GM23248 (cell line): ENCODE data around the gene PTPRK. TPM values are rescaled to one million over a fixed set of nuclear protein-coding genes. Genes with fewer than 3 reads are reported as not detected.

Experiments used
- DNase-seq: peaks from one replicate; pipeline ENCODE4 v3.0.0-alpha.2; 2015
- H2AFZ ChIP-seq: fragments of 200-600 bp; sonication (generic); 2 replicates; pipeline ENCODE4 v1.6.1; 2016; ENCODE audit warnings: antibody characterized with exemption
- H3F3A ChIP-seq: fragments of 200-600 bp; sonication (generic); 2 replicates; pipeline ENCODE4 v1.6.1; 2016; ENCODE audit warnings: mild to moderate bottlenecking, antibody characterized with exemption, mixed run types; ENCODE audit not compliant: insufficient read depth
- H3K27ac ChIP-seq: fragments of 200-600 bp; sonication (generic); 2 replicates; pipeline ENCODE4 v1.5.1; 2016; ENCODE audit warnings: mild to moderate bottlenecking
- H3K27me3 ChIP-seq: fragments of 200-600 bp; sonication (generic); replicated peaks from 2 replicates; pipeline ENCODE4 v1.6.1; 2016; ENCODE audit warnings: mild to moderate bottlenecking; ENCODE audit not compliant: insufficient read depth
- H3K36me3 ChIP-seq: fragments of 200-600 bp; sonication (generic); 2 replicates; pipeline ENCODE4 v1.6.1; 2016; ENCODE audit warnings: low read depth, mild to moderate bottlenecking
- H3K4me1 ChIP-seq: fragments of 200-600 bp; sonication (generic); 2 replicates; pipeline ENCODE4 v1.6.1; 2016; ENCODE audit warnings: mild to moderate bottlenecking; ENCODE audit not compliant: insufficient read depth
- H3K4me2 ChIP-seq: fragments of 200-600 bp; sonication (generic); one replicate; pipeline ENCODE4 v1.6.1; 2016; ENCODE audit warnings: mild to moderate bottlenecking; ENCODE audit not compliant: unreplicated experiment
- H3K4me3 ChIP-seq: fragments of 200-600 bp; sonication (generic); 2 replicates; pipeline ENCODE4 v1.5.1; 2016; ENCODE audit warnings: mild to moderate bottlenecking
- H3K79me2 ChIP-seq: fragments of 200-600 bp; sonication (generic); 2 replicates; pipeline ENCODE4 v1.6.1; 2016; ENCODE audit warnings: mild to moderate bottlenecking; ENCODE audit not compliant: insufficient read depth
- H3K9ac ChIP-seq: fragments of 200-600 bp; sonication (generic); 2 replicates; pipeline ENCODE4 v1.6.1; 2016; ENCODE audit warnings: mild to moderate bottlenecking
- H3K9me2 ChIP-seq: fragments of 200-600 bp; sonication (generic); 2 replicates; pipeline ENCODE4 v1.6.1; 2016; ENCODE audit warnings: mixed run types, mild to moderate bottlenecking, moderate library complexity; ENCODE audit not compliant: insufficient read depth
- H3K9me3 ChIP-seq: fragments of 200-600 bp; sonication (generic); one replicate; pipeline ENCODE4 v1.6.1; 2017; ENCODE audit warnings: low read depth
- H4K20me1 ChIP-seq: fragments of 200-600 bp; sonication (generic); 2 replicates; pipeline ENCODE4 v1.6.0; 2016; ENCODE audit not compliant: insufficient read depth
- EZH2 ChIP-seq: fragments of 200-600 bp; sonication (generic); IDR thresholded peaks from 2 replicates; pipeline ENCODE4 v1.6.1; 2018; ENCODE audit warnings: antibody characterized with exemption, mild to moderate bottlenecking; ENCODE audit not compliant: insufficient read depth, poor library complexity, severe bottlenecking
- EZH2phosphoT487 ChIP-seq: fragments of 200-600 bp; sonication (generic); IDR thresholded peaks from 2 replicates; pipeline ENCODE4 v1.6.1; 2018; ENCODE audit warnings: antibody characterized with exemption, moderate library complexity, mild to moderate bottlenecking, low read depth; ENCODE audit not compliant: insufficient read depth
- WGBS, 2 experiments: methylation state at CpG; one replicate each; pipeline ENCODE4 v1.1.6; 2015 to 2017; ENCODE audit warnings: low lambda C conversion rate in 2 of 2, low coverage in 1 of 2; ENCODE audit errors: missing lambda C conversion rate in 2 of 2; 5-methylcytosine and 5-hydroxymethylcytosine counted together
- in situ Hi-C: fragments of 300-500 bp; cut with MboI; formaldehyde crosslinking; loops from 2 replicates; pipeline ENCODE4 v1.15.0; 2020
- polyA plus RNA-seq: library from polyadenylated mRNA; unstranded; fragments of >200 nt; fragmentation: Nextera tagmentation; extraction: Ambion mirVana; gene quantifications from 2 replicates; pipeline ENCODE4 v1.2.1, GENCODE V29; 2016
- total RNA-seq: library from RNA; depleted of rRNA; stranded (reverse); fragments of >200 nt; shearing (Covaris generic); gene quantifications from 2 replicates; pipeline ENCODE4 v1.2.3, GENCODE V29; 2014

The PTPRK gene
- total and polyA plus RNA-seq, 2 experiments from 2014 or later, result 22.3 to 34.5 TPM

DNA sequence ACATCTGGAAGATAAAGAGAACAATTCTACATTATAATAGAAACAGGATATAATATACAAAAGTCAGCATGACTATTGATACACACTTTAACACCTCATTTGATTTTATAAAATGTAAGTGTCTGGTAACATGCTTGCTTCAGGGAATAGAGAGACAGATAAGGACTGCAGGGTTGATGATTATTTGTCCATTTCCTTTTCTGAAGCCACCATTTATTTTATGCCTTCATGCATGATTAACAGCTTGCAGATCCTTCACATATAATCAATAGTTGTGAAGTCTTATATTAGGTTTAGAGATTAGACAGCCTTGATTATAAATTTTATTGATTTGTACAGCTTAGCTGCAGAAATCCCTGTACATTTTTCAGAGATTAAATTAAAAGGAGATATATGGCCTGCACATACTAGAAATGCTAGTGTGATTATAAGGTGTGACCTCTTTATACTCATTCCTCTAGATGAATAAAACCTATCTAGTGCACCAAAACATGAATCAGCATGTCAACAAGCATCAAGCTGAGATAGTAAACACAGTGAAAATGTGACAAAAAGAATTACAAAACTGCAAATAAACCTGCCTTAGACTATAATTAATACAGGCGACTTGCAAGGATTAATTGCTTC lies 420.7 kb downstream of the PTPRK start:
- no peaks in the 10 kb centered on the region for H3F3A ChIP-seq

DNA sequence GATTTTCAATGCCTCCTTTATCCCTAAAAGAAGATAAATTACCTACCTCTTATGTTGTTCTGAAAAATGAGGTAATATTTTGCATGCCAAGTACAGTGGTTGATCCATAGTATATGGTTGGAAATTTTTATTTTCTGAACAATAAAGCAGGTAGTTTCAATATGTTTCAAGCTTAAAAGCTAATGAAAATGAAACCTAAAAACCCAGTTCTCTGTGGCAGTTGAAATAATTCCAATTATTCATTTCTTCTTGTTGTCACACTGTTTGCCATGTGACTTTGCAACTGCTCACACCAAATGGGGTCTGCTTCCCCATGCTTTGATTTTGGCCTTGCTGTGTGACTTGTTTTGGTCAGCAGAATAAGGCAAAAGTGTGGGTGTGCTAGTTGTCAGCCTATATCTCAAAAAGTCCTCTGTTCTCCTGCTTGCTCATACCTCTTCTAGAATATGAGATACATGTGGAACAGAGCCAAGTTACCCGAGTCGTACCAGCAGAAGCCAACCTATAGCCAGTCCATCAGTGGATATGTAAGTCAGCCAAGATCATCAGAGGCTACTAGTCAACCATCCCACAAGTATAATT lies 422.3 kb downstream of the PTPRK start:
- in situ Hi-C loops, result no loop called here
- peak; percentile 19 for DNase-seq
- TF ChIP-seq EZH2phosphoT487 (no peak), EZH2 (no peak)

More for the DNA sequence above, 420.7 kb downstream of the PTPRK start:
- no peaks in the 10 kb centered on the region for H3K4me1 ChIP-seq
- no peaks in the 10 kb centered on the region for H4K20me1 ChIP-seq
- H3K4me2 ChIP-seq, result no peak overlapping the region
- H3K79me2 ChIP-seq, result no peaks in the 10 kb centered on the region
- H3K27ac ChIP-seq, result no peak overlapping the region
- no peak for TF ChIP-seq EZH2
- DNase-seq, result no peak
- no peaks in the 10 kb centered on the region for H3K9me2 ChIP-seq
- in situ Hi-C loops, result no loop called here
- WGBS, 2 experiments, result 94 to 100% methylated on average over 1 of the region's 1 CpG
- H3K9me3 ChIP-seq, result no peaks in the 10 kb centered on the region
- no peak overlapping the region for H2AFZ ChIP-seq
- no peaks in the 10 kb centered on the region for H3K27me3 ChIP-seq
- H3K9ac ChIP-seq, result no peak overlapping the region
- H3K36me3 ChIP-seq, result no peaks in the 10 kb centered on the region
- H3K4me3 ChIP-seq, result no peak overlapping the region

DNA sequence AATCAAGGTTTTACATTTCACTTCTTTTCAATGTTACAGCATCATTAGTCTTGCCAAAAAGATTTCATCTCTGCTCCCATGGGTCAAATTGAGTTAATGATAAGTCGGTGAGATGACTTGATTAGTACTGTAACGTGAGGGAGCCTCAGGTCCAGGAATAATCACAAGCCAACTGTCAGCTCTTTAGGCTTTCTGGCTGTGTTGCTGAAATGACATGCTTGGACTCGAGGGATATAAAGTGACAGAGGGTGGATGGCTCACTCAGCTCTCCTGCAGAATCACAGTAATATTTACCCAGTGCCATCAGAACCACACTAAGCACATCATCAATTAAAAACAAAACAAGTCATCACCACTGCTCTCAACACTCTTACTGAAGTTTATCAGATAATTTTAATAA lies 423.4 kb downstream of the PTPRK start:
- Histone ChIP-seq H4K20me1 (no peaks in the 10 kb centered on the region), H3K36me3 (no peaks in the 10 kb centered on the region), H3K9me2 (no peaks in the 10 kb centered on the region), H3K4me2 (no peak overlapping the region), H3K4me1 (no peaks in the 10 kb centered on the region), H2AFZ (no peak overlapping the region), H3K27me3 (no peaks in the 10 kb centered on the region), H3K9me3 (no peaks in the 10 kb centered on the region), H3F3A (no peaks in the 10 kb centered on the region), H3K4me3 (no peak overlapping the region), H3K27ac (no peak overlapping the region), H3K9ac (no peak overlapping the region), H3K79me2 (no peaks in the 10 kb centered on the region)
- TF ChIP-seq EZH2 (no peak), EZH2phosphoT487 (no peak)
- in situ Hi-C loops, result no loop called here
- 39 to 53% methylated on average over 3 of the region's 3 CpGs for WGBS, 2 experiments
- no peak for DNase-seq

More for the DNA sequence above, 422.3 kb downstream of the PTPRK start:
- no peaks in the 10 kb centered on the region for H3K4me1 ChIP-seq
- no peaks in the 10 kb centered on the region for H3F3A ChIP-seq
- H3K79me2 ChIP-seq, result no peaks in the 10 kb centered on the region
- H3K9me2 ChIP-seq, result no peaks in the 10 kb centered on the region
- H3K27me3 ChIP-seq, result no peaks in the 10 kb centered on the region
- no peak overlapping the region for H2AFZ ChIP-seq
- no peak overlapping the region for H3K9ac ChIP-seq
- H3K9me3 ChIP-seq, result no peaks in the 10 kb centered on the region
- H3K36me3 ChIP-seq, result no peaks in the 10 kb centered on the region
- H3K27ac ChIP-seq, result no peak overlapping the region
- WGBS, 2 experiments, result 83 to 87% methylated on average over 2 of the region's 2 CpGs
- H4K20me1 ChIP-seq, result no peaks in the 10 kb centered on the region
- H3K4me2 ChIP-seq, result no peak overlapping the region
- no peak overlapping the region for H3K4me3 ChIP-seq

DNA sequence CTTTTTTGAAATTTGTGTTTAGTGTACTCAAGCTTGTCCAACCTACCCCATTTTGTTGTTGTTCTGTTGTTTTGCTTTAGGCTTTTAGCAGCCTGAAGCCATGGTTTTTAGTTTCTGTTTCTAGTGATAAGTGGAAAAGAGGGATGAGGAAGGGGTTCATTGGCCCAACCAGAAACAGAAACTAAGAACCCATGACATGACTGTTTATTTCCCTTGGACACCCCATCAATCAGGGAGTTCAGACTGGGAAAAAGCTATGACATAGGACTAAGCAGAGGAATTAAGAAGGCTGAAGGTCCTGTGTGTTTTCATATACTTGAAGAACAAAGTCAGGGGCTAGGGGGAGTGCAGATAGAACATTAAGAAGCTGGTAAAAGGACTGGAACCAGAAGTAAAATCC lies 425.0 kb downstream of the PTPRK start:
- Histone ChIP-seq H3K27ac (no peak overlapping the region), H3K4me2 (no peak overlapping the region), H3K9ac (no peak overlapping the region), H3K4me3 (no peak overlapping the region), H3K4me1 (no peaks in the 10 kb centered on the region), H3K36me3 (no peaks in the 10 kb centered on the region), H2AFZ (no peak overlapping the region), H4K20me1 (no peaks in the 10 kb centered on the region), H3K79me2 (no peaks in the 10 kb centered on the region), H3K9me3 (no peaks in the 10 kb centered on the region), H3F3A (no peaks in the 10 kb centered on the region), H3K27me3 (no peaks in the 10 kb centered on the region), H3K9me2 (no peaks in the 10 kb centered on the region)
- DNase-seq, result no peak
- TF ChIP-seq EZH2, result no peak
- no peak for TF ChIP-seq EZH2phosphoT487
- in situ Hi-C loops, result no loop called here

DNA sequence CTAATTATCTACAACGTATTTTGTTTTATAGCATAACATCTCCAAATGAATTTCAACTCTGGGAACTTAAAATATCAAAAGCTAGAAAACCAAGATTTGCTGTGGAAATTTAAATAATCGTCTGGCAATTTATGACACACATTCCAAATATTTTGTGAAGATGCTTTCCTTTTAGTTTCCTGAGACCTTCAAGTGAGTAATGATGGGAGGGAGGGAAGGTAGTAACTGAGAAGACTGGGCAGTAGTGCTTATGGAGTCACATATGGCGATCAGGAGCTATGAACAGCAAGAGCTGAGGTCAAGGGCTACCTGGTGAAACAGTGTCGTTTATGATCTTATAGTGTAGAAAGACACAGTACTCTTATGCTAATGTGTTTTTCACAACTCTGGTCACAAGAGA lies 441.4 kb downstream of the PTPRK start:
- Histone ChIP-seq H3K9me2 (no peaks in the 10 kb centered on the region), H3K9me3 (no peaks in the 10 kb centered on the region), H3K27ac (no peak overlapping the region), H3K36me3 (0 out of 2 replicates have a peak, but pooled peaks cover 6% of the 10 kb centered on the region), H3K4me2 (no peak overlapping the region), H3K9ac (no peak overlapping the region), H4K20me1 (no peaks in the 10 kb centered on the region), H3K79me2 (no peaks in the 10 kb centered on the region), H3F3A (no peaks in the 10 kb centered on the region), H2AFZ (no peak overlapping the region), H3K27me3 (no peaks in the 10 kb centered on the region), H3K4me1 (peaks cover 6% of the 10 kb centered on the region; the same call in 1 of the 2 replicates), H3K4me3 (no peak overlapping the region)
- TF ChIP-seq EZH2 (no peak), EZH2phosphoT487 (no peak)
- peak; percentile 27 for DNase-seq
- 90 to 92% methylated on average over 4 of the region's 4 CpGs for WGBS, 2 experiments
- in situ Hi-C loops, result no loop called here
